ENCODE results near the gene CKS1B. TPM values are rescaled to one million over a fixed set of nuclear protein-coding genes. Genes with fewer than 3 reads are reported as not detected.

CKS1B gene
- total and polyA plus RNA-seq, 9 of the 15 experiments (the other 6 are each of a cell fraction or from before 2014, with no cell fraction given) = 215 to 1,103 (median 460) TPM

GRCh38 chr1:155003227-155003765 is 28.8 kb downstream of the CKS1B start (continued):
- TF ChIP-seq RBBP5 (IDR thresholded peaks at IDR 0.05; ENCODE audit: borderline replicate concordance, insufficient read depth, low read length, poor library complexity, severe bottlenecking) (peak; percentile 67), PCBP1 (IDR thresholded peaks at IDR 0.05; ENCODE audit: low read depth, low read length, poor library complexity, severe bottlenecking) (peak; percentile 64), ZHX1 (conservative IDR thresholded peaks at IDR 0.05; ENCODE audit: low read length) (no peak), CHAMP1 (IDR thresholded peaks at IDR 0.05) (no peak), ZNF696 (CRISPR knock-in tag; conservative IDR thresholded peaks at IDR 0.05) (no peak), ETV5 (CRISPR knock-in tag; IDR thresholded peaks at IDR 0.05; ENCODE audit: low read depth) (no peak), MAZ (CRISPR knock-in tag; conservative IDR thresholded peaks at IDR 0.05 in 1 of 2, IDR thresholded peaks at IDR 0.05 in 1 of 2) (peak in 1 of 2 experiments; percentile 19; a peak in 1 of 4 replicates), BRD4 (IDR thresholded peaks at IDR 0.05) (0 out of 2 replicates have a peak, but pooled peaks have one; percentile 66), CCNT2 (IDR thresholded peaks at IDR 0.05; ENCODE audit: borderline replicate concordance, extremely low read depth, insufficient read length, low read depth, low read length) (peak; percentile 37), HNRNPLL (IDR thresholded peaks at IDR 0.05; ENCODE audit: low read depth, low read length, poor library complexity, severe bottlenecking) (peak; percentile 3), HBP1 (CRISPR knock-in tag; IDR thresholded peaks at IDR 0.05) (no peak), ZNF224 (CRISPR knock-in tag; IDR thresholded peaks at IDR 0.05) (no peak), ZBTB34 (CRISPR knock-in tag; IDR thresholded peaks at IDR 0.05) (no peak), MIER1 (IDR thresholded peaks at IDR 0.05; ENCODE audit: low read depth) (no peak), ZNF76 (CRISPR knock-in tag; IDR thresholded peaks at IDR 0.05; ENCODE audit: borderline replicate concordance) (no peak), MEF2D (tag; conservative IDR thresholded peaks at IDR 0.05; ENCODE audit: low read depth) (no peak), SMC3 (conservative IDR thresholded peaks at IDR 0.05; ENCODE audit: insufficient read depth, low read depth, low read length) (no peak)
